DMS 273 (cell line): ENCODE data around the gene TRIB2.

Experiments used
- DNase-seq: peaks from one replicate; lab custom pipeline; 2025; ENCODE audit not compliant: unreplicated experiment; lab: John Stamatoyannopoulos, UW

Gene TRIB2

GRCh38 chr2:12771154-12771553 lies 54.4 kb downstream of the TRIB2 start:
- DNase-seq = no peak

- DNase-seq = no peak
These were observed 57.1 kb downstream of the TRIB2 start for GRCh38 chr2:12773586-12774394.

GRCh38 chr2:12774395-12774727 lies 57.6 kb downstream of the TRIB2 start:
- no peak for DNase-seq

GRCh38 chr2:12776521-12776961 lies 59.8 kb downstream of the TRIB2 start:
- no peak for DNase-seq

- DNase-seq = no peak
These were observed 61.6 kb downstream of the TRIB2 start for GRCh38 chr2:12778369-12778768.

GRCh38 chr2:12778811-12779579 lies 62.3 kb downstream of the TRIB2 start:
- no peak for DNase-seq

- no peak for DNase-seq
These were observed 64.6 kb downstream of the TRIB2 start for GRCh38 chr2:12781329-12781728.

GRCh38 chr2:12787891-12788801 lies 71.4 kb downstream of the TRIB2 start:
- DNase-seq = no peak

- DNase-seq = no peak
These were observed 75.2 kb downstream of the TRIB2 start for GRCh38 chr2:12791906-12792305.
